Measurements from ENCODE around the gene HTRA3.

DNA sequence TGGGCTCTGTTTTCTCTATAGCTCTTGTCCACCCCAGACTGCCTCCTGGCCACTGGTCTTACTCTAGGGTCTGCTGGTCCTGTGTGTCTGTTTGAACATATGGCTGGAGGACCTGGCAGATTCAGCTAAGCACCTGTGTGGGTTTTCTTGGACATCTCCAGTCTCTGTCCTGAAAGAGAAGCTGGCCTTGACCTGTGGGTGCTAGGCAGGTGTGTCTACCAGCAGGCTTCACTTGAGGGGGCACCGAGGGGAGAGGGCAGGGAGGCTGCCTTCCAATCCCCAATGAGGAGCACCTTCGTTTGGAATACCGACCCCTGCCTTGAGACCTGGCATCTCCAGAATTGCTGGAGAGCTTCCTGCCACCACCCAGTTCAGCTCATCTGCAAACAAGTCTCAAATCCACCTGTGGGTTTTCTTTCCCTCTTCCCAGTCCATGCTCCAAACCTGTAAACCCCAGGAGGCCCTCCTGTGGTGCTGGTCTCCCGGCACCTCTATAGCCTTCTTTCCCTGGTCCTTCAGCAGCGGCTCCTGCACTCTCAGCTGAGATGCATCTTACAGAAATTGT lies 45.2 kb downstream of the HTRA3 start:
- TF ChIP-seq YY1 (IDR thresholded peaks at IDR 0.05; ENCODE audit: insufficient read depth, insufficient read length) (no peak), ZNF274 (IDR thresholded peaks at IDR 0.05; ENCODE audit: low read depth, low read length) (no peak), SUZ12 (IDR thresholded peaks at IDR 0.05; ENCODE audit: extremely low read depth, insufficient read depth, insufficient read length) (no peak)

Data from NT2/D1 (cell line).